Astrocyte (in vitro differentiated cells and primary cell): Measurements from ENCODE around the gene SLC6A1. TPM values are rescaled to one million over a fixed set of nuclear protein-coding genes. Genes with fewer than 3 reads are reported as not detected.

ENCODE experiments used
- DNase-seq: peaks from one replicate; pipeline ENCODE4 v3.0.0-alpha.2; 2010; ENCODE audit warnings: low read depth
- FAIRE-seq: peaks from 2 replicates; lab custom pipeline; 2011; peaks lifted over from hg19 to GRCh38; lab: Jason Lieb, UNC
- H2AFZ ChIP-seq: 2 replicates; pipeline ENCODE4 v1.6.0; 2012; ENCODE audit warnings: low read depth, low read length, inconsistent platforms
- H3K27ac ChIP-seq: 2 replicates; pipeline ENCODE4 v1.5.1; 2011; ENCODE audit warnings: low read depth, low read length, inconsistent platforms
- H3K27me3 ChIP-seq: 2 replicates; pipeline ENCODE4 v1.6.0; 2011; ENCODE audit warnings: low read length, inconsistent platforms; ENCODE audit not compliant: insufficient read depth
- H3K36me3 ChIP-seq: 2 replicates; pipeline ENCODE4 v1.5.1; 2011; ENCODE audit warnings: low read length, inconsistent platforms; ENCODE audit not compliant: insufficient read depth
- H3K4me1 ChIP-seq: 2 replicates; pipeline ENCODE4 v1.5.1; 2011; ENCODE audit warnings: low read length, inconsistent platforms; ENCODE audit not compliant: insufficient read depth
- H3K4me2 ChIP-seq: 2 replicates; pipeline ENCODE4 v1.6.0; 2012; ENCODE audit warnings: low read length, inconsistent platforms
- H3K4me3 ChIP-seq: 2 replicates; pipeline ENCODE4 v1.5.1; 2011; ENCODE audit warnings: low read depth, mild to moderate bottlenecking, low read length, inconsistent platforms; ENCODE audit not compliant: insufficient read depth
- H3K79me2 ChIP-seq: 2 replicates; pipeline ENCODE4 v1.6.0; 2012; ENCODE audit warnings: mild to moderate bottlenecking, low read length, inconsistent platforms; ENCODE audit not compliant: insufficient read depth
- H3K9ac ChIP-seq: 2 replicates; pipeline ENCODE4 v1.6.0; 2012; ENCODE audit warnings: mild to moderate bottlenecking, low read length, inconsistent platforms
- H3K9me3 ChIP-seq: 2 replicates; pipeline ENCODE4 v1.5.1; 2012; ENCODE audit warnings: low read depth, mild to moderate bottlenecking, low read length, inconsistent platforms; ENCODE audit not compliant: insufficient read depth
- H4K20me1 ChIP-seq: 2 replicates; pipeline ENCODE4 v1.6.0; 2012; ENCODE audit warnings: low read length, inconsistent platforms; ENCODE audit not compliant: insufficient read depth
- H3K27ac Mint-ChIP-seq: one replicate; pipeline ENCODE4 v1.8.0; 2021; ENCODE audit warnings: mild to moderate bottlenecking, mixed read lengths; ENCODE audit not compliant: unreplicated experiment
- H3K27me3 Mint-ChIP-seq: one replicate; pipeline ENCODE4 v1.8.0; 2021; ENCODE audit warnings: low read depth, mixed read lengths; ENCODE audit not compliant: unreplicated experiment
- H3K36me3 Mint-ChIP-seq: one replicate; pipeline ENCODE4 v1.8.0; 2021; ENCODE audit warnings: low read depth, mixed read lengths; ENCODE audit not compliant: unreplicated experiment
- H3K4me1 Mint-ChIP-seq: one replicate; pipeline ENCODE4 v1.8.0; 2021; ENCODE audit warnings: low read depth, mixed read lengths; ENCODE audit not compliant: unreplicated experiment
- H3K4me3 Mint-ChIP-seq: one replicate; pipeline ENCODE4 v1.8.0; 2021; ENCODE audit warnings: mild to moderate bottlenecking, moderate library complexity, mixed read lengths; ENCODE audit not compliant: unreplicated experiment
- H3K9me3 Mint-ChIP-seq: one replicate; pipeline ENCODE4 v1.8.0; 2021; ENCODE audit warnings: mild to moderate bottlenecking, mixed read lengths; ENCODE audit not compliant: unreplicated experiment
- EZH2 ChIP-seq: IDR thresholded peaks from 2 replicates; pipeline ENCODE4 v1.6.1; 2012; ENCODE audit warnings: mild to moderate bottlenecking, low read length, inconsistent platforms; ENCODE audit not compliant: insufficient read depth
- total RNA-seq: library from RNA; stranded (reverse); gene quantifications from 2 replicates; pipeline ENCODE4 v1.2.1, GENCODE V29; 2021
- TF ChIP-seq, protein P1 (sequence below): IDR thresholded peaks from 2 replicates; pipeline ENCODE4 v1.5.1; 2011; ENCODE audit warnings: low read depth, mild to moderate bottlenecking, inconsistent platforms, low read length, moderate library complexity; ENCODE audit not compliant: insufficient read depth

Gene SLC6A1
- total RNA-seq, 1 donor from 2014 or later = 0.30 TPM

DNA sequence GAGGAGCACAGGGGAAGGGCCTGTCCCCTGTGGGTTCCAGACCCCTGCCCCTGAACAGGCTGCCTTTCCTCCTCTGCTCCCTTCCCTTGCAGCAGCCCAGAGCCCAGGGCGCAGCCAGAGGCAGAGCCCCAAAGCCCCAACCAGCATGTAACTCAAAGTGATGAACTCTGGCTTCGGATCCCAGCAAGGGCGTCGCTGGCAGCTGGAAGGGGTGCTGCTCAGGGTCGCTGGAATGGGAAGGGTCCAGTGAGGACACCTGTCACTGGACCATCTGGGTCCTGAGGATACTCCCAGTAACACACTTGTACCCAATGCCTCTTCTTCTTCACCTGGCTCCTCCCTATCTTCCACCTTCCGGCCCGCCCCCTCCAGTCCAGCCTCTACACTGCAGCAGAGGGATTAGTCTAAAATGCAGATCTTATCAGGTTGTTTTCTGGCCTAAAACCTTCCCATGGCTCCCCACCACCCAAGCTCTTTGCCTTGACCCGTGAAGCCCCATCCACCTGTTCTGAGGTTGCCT is 64.0 kb downstream of the SLC6A1 start:
- Mint-ChIP-seq H3K27ac (no peak overlapping the region), H3K9me3 (no peaks in the 10 kb centered on the region), H3K27me3 (peaks cover 52% of the 10 kb centered on the region), H3K36me3 (no peaks in the 10 kb centered on the region), H3K4me3 (no peak overlapping the region), H3K4me1 (no peaks in the 10 kb centered on the region)
- DNase-seq = no peak
- H3K4me2 ChIP-seq = no peak overlapping the region
- H4K20me1 ChIP-seq = no peaks in the 10 kb centered on the region
- no peak overlapping the region for H3K9ac ChIP-seq
- H2AFZ ChIP-seq = no peak overlapping the region
- H3K79me2 ChIP-seq = no peaks in the 10 kb centered on the region
- TF ChIP-seq, protein P1, sequence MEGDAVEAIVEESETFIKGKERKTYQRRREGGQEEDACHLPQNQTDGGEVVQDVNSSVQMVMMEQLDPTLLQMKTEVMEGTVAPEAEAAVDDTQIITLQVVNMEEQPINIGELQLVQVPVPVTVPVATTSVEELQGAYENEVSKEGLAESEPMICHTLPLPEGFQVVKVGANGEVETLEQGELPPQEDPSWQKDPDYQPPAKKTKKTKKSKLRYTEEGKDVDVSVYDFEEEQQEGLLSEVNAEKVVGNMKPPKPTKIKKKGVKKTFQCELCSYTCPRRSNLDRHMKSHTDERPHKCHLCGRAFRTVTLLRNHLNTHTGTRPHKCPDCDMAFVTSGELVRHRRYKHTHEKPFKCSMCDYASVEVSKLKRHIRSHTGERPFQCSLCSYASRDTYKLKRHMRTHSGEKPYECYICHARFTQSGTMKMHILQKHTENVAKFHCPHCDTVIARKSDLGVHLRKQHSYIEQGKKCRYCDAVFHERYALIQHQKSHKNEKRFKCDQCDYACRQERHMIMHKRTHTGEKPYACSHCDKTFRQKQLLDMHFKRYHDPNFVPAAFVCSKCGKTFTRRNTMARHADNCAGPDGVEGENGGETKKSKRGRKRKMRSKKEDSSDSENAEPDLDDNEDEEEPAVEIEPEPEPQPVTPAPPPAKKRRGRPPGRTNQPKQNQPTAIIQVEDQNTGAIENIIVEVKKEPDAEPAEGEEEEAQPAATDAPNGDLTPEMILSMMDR = no peak
- no peak for TF ChIP-seq EZH2
- H3K27me3 ChIP-seq = peaks cover 15% of the 10 kb centered on the region
- H3K4me3 ChIP-seq = no peak overlapping the region
- no peaks in the 10 kb centered on the region for H3K36me3 ChIP-seq
- H3K9me3 ChIP-seq = no peaks in the 10 kb centered on the region
- FAIRE-seq = no peak
- H3K27ac ChIP-seq = no peak overlapping the region
- H3K4me1 ChIP-seq = peaks cover 6% of the 10 kb centered on the region

DNA sequence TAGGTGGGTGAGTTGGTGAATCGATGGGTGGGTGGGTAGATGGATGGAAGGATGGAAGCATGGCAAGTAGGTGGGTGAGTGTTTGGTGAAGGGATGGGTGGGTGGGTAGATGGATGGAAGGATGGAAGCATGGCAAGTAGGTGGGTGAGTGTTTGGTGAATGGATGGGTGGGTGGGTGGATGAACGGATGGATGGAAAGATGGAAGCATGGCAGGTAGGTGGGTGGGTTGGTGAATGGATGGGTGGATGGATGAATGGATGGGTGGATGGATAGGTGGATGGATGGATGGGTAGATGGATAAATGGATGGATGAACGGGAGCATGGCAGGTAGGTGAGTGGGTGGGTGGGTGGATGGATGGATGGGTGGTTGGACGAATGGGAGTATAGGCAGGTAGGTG is 65.1 kb downstream of the SLC6A1 start:
- Histone ChIP-seq H3K4me3 (no peak overlapping the region), H3K9ac (no peak overlapping the region), H4K20me1 (no peaks in the 10 kb centered on the region), H3K4me2 (no peak overlapping the region), H3K36me3 (no peaks in the 10 kb centered on the region), H2AFZ (no peak overlapping the region), H3K79me2 (no peaks in the 10 kb centered on the region), H3K27me3 (peaks cover 7% of the 10 kb centered on the region), H3K9me3 (no peaks in the 10 kb centered on the region), H3K4me1 (peaks cover 6% of the 10 kb centered on the region), H3K27ac (no peak overlapping the region)
- Mint-ChIP-seq H3K9me3 (peaks cover 7% of the 10 kb centered on the region), H3K27me3 (peaks cover 45% of the 10 kb centered on the region), H3K4me1 (no peaks in the 10 kb centered on the region), H3K27ac (no peak overlapping the region), H3K36me3 (no peaks in the 10 kb centered on the region), H3K4me3 (no peak overlapping the region)
- FAIRE-seq (no peak), DNase-seq (no peak)
- TF ChIP-seq, protein P1 = no peak
- no peak for TF ChIP-seq EZH2

DNA sequence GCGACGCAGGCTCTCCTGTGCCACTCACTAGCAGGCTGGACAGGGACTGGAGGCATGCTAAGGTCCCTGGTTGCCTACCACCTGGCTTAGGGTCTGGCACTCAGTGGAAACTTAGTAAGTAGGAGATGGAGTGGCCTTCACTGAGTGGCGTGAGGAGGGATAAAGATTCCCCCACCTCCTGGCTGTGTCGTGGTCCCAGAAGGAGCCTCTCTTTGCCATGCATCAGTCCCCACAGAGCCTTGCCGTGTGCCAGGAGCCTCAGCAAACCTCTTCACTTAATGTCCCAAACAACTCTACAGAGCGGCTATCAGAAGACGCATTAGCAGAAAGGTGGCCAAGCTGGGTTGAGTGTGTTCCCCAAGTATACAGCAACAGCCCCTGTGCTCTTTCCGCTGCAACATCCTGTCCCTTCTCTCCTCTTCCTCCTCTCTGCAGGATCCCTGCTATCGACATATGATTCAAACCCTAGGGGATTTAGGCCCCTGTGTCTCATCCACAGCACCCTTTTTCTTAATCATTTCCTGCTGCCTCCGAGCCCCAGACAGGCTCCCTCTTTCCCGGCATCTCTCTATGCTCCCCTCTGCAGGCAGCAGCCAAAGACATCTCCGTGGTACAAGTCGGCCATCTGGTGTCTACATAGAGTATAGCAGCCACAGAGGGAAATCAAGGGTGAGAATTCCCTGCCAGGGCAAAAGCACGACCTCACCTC is 66.7 kb downstream of the SLC6A1 start:
- Mint-ChIP-seq H3K4me1 (no peaks in the 10 kb centered on the region), H3K9me3 (peaks cover 7% of the 10 kb centered on the region), H3K27ac (no peak overlapping the region), H3K36me3 (no peaks in the 10 kb centered on the region), H3K4me3 (no peak overlapping the region), H3K27me3 (peaks cover 32% of the 10 kb centered on the region)
- H3K27ac ChIP-seq = no peak overlapping the region
- TF ChIP-seq, protein P1 = peak; percentile 84
- no peak for TF ChIP-seq EZH2
- H3K36me3 ChIP-seq = no peaks in the 10 kb centered on the region
- no peaks in the 10 kb centered on the region for H3K9me3 ChIP-seq
- peak; percentile 66 for FAIRE-seq
- peak overlapping the region; percentile 51 for H3K4me2 ChIP-seq
- H3K4me3 ChIP-seq = no peak overlapping the region
- peaks cover 4% of the 10 kb centered on the region for H3K27me3 ChIP-seq
- no peaks in the 10 kb centered on the region for H4K20me1 ChIP-seq
- H3K79me2 ChIP-seq = no peaks in the 10 kb centered on the region
- H3K4me1 ChIP-seq = peaks cover 6% of the 10 kb centered on the region
- H2AFZ ChIP-seq = peak overlapping the region; percentile 32
- H3K9ac ChIP-seq = no peak overlapping the region
- DNase-seq = peak; percentile 41
